Stimulated activated CD8-positive, alpha-beta memory T cell treated with anti-CD3 and anti-CD28 coated beads, Interleukin-15, amount 100 ng/mL, for 1 hour (primary cell): Measurements from ENCODE around the gene LRRN4CL.
"Not testable (repeated sequence)": the region's sequence is repeated elsewhere in the genome, so short reads cannot be mapped to it uniquely, and the experiment has no call there.

Source experiments
- DNase-seq: peaks from one replicate; pipeline ENCODE4 v3.0.0-alpha.2; 2020; ENCODE audit warnings: low read depth

Gene LRRN4CL

DNA sequence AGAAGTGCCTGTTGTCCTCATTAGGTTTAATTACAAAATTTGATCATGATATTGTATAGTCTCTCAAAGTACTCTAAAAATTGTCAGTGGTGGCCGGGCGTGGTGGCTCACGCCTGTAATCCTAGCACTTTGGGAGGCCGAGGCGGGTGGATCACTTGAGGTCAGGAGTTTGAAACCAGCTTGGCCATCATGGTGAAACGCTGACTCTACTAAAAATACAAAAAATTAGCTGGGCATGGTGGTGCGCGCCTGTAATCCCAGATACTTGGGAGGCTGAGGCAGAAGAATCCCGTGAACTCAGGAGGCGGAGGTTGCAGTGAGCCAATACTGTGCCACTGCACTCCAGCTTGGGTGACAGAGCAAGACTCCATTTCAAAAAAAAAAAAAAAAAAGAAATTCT lies 13.9 kb downstream of the LRRN4CL start:
- not testable (repeated sequence) for DNase-seq

DNA sequence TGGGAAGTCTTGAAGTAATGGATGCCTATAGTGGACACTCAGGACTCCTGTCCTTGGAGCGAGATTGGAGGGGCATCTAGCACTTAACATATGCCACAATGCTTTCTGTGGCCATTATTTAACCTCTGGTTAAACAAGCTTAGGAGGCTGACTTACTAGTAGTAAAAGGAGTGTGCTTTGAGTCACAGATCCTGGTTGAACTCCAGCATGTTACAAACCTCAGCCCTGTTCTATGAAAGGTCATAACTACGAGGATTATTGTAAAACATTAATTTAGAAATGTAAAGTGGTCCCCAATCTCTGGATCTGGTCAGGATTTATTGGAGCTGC lies 16.2 kb downstream of the LRRN4CL start:
- DNase-seq = no peak

DNA sequence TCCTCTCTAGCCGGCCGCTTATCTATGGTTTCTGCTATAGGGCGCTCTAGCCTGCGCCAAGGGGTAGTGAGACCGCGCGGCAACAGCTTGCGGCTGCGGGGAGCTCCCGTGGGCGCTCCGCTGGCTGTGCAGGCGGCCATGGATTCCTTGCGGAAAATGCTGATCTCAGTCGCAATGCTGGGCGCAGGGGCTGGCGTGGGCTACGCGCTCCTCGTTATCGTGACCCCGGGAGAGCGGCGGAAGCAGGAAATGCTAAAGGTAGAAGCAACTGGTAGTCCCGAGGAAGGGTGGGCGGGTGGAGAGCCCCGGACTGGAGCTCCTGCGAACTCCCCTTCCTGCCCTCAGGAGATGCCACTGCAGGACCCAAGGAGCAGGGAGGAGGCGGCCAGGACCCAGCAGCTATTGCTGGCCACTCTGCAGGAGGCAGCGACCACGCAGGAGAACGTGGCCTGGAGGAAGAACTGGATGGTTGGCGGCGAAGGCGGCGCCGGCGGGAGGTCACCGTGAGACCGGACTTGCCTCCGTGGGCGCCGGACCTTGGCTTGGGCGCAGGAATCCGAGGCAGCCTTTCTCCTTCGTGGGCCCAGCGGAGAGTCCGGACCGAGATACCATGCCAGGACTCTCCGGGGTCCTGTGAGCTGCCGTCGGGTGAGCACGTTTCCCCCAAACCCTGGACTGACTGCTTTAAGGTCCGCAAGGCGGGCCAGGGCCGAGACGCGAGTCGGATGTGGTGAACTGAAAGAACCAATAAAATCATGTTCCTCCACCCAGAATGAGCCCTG lies 17.5 kb downstream of the LRRN4CL start, which contains the start of the genes LBHD1 and UQCC3:
TSS of gene LBHD1 (minus strand) at position 660 of the 782 bp plus-strand sequence. CDS start 2,236 bp downstream, outside the sequence.
TSS of gene UQCC3 (plus strand) at position 66 of the 782 bp plus-strand sequence. CDS start at position 139, 73 bp downstream.
- DNase-seq = peak; percentile 46

DNA sequence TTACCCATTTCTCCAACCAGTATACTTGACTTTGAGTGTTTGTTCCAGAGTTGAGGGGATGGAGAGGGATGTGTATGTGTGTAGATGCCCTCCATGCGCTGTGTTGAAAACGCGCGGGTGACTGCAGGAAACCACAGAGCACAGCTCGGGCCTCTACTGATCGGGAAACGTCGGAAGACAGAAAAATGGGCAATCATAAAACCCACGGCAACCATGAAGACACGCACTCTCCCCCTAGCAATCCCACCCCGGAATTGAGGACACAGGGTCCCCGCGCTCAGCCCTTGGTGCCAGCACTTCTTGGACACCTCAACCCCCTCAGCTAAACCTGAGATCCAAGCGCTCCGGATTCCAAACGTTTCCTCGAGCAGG lies 18.1 kb downstream of the LRRN4CL start:
- DNase-seq = no peak

DNA sequence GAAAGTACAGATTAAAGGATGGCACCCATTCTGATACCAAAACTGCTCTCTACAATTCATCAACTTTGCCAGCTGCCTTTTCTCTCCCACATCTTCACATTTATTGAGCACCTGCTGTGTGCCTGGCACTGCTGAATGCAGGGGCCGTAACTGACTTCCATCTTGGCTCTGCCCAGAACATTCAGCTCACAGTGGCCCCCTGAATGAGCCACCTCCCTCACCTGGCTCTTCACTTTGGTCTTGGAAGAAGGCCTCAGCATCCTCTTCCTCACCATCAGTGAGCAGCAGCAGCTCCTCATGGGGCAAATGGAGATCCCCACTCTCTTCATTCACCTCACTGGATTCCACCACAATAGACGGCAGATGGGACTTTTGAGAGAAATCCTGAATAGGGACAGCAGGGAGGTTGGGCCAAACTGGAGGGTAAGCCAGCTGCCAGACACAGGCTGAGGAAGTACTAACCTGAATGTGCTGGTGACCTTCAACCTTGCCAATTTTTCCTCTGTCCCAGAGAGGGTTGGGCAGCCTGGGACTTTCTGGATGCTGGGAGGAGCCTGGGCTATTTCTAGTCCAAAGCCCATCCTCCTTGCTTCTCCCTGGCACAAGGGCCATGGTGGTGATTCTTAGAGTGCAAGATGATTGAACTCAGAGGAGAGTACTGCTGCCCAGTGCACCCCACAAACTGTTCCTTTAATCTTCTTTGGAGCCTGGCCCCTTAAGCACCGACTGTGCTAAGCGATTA lies 19.7 kb downstream of the LRRN4CL start:
- DNase-seq = no peak

DNA sequence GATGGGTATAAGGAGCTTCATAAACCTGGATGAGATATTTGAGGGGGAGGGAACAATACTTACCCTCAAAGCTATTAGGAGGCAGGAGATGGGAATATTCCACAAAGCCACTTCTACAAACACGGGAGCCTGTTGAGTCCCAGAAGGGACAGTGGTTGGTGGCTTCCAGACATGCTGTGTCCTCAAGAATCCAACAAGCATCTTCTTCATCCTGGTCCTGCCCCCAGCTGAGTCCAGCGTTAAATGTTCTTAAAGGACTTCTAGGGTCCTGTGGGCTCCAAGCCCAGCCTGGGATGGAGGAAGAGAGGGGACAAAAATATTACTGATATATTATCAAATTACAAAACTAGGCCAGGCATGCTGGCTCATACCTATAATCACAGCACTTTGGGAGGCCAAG lies 21.9 kb downstream of the LRRN4CL start:
- no peak for DNase-seq

DNA sequence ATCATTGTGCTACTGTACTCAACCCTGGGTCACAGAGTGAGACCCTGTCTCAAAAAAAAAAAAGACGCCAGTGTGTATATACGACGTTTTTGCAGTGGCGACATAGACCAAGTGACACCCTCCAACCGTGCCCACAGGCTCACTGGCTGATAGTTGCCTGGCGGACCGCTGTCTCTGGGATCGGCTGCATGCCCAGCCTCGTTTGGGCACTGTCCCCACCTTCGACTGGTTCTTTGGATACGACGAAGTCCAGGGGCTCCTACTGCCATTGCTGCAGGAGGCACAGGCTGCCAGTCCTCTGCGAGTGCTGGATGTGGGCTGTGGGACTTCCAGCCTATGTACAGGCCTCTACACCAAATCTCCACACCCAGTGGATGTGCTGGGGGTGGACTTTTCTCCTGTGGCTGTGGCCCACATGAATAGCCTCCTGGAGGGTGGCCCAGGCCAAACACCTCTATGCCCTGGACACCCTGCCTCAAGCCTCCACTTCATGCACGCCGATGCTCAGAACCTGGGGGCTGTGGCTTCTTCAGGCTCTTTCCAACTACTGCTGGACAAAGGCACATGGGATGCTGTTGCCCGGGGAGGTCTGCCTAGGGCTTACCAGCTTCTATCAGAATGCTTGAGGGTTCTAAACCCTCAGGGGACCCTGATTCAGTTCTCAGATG lies 22.9 kb downstream of the LRRN4CL start:
- DNase-seq = no peak

DNA sequence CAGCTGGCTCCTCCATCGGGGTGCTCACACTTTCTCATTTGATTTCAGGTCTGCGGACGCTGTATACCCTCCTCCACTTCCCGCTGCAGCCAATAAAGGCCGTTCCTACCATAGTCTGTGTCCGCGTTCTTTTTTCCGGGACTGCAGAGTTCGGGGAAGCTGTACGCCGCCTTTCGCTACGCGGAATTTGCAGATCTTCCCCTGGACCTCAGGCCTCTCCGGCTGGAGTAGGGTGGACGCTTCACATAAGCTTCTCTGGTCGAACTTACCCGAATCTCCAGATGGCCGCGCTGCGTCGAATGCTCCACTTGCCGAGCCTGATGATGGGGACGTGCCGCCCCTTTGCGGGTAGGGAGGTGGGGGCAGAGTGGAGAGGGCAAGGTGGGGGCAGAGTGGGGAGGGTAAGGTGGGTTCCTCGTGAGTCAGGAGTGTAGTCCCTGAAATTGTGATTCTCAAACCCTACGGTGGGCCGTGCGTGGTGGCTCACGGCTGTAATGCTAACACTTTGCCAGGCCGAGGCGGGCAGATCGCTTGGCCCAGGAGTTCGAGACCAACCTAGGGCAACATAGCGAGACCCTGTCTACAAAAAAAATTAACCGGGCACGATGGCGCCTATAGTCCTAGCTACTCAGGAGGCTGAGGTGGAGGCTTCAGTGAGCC lies 23.6 kb downstream of the LRRN4CL start:
- DNase-seq = peak; percentile 40

DNA sequence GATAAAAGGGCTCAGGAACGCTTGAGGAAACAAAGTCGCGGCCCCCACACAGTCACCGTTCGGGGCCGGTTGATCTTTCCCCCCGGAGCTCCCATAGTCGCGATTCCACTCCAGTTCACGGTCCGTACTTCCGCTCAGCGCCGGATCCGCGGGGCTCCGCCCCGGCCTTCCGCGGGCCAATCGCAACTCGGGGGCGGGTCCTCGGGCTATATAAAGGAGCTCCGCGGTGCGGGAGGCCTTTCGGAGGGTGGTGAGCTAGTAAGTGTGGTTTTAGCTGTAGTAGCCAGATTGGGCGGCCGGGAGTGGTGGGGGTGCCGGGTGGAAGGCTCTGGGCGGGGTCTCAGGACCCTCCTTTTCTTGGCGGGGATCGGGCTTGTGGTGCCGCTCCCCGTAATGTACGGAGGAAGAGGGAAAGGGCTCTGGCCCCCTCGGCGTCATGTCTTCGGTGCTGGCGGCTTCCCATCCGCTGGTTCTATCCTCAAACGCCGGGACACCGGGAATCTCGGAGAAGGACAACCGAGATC lies 24.2 kb downstream of the LRRN4CL start, which contains the start of the genes C11orf98 and CSKMT:
TSS of gene C11orf98 (minus strand) at position 136 of the 524 bp plus-strand sequence. CDS start at position 95, 41 bp downstream.
TSS of gene CSKMT (plus strand) at position 238 of the 524 bp plus-strand sequence. CDS start 568 bp downstream, outside the sequence.
- DNase-seq = peak; percentile 95

DNA sequence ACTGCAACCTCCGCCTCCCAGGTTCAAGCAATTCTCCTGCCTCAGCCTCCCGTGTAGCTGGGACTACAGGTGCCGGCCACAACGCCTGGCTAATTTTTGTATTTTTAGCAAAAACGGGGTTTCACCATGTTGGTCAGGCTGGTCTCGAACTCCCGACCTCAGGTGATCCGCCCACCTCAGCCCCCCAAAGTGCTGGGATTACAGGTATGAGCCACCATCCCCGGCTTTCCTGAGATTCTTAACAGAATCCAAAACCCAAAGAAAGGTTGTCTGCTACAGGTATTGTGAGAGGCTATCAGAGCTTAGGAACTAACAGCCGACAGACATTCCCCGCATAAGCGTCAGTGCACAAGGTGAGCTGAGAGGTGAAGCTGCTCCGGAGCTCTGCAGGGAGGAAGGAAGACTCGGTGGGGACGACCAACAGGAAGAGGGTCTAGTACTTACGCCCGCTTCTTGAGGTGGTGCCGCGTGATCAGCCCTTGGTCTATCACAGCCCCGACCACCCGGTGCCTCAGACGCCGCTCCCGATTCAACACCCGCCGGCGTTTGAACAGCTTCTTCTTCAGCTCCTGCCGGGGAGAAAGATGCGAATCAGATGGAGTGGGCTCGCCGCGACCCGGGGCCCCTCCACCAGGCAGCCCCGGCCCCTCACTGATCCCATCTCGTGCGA lies 24.8 kb downstream of the LRRN4CL start:
- DNase-seq = no peak

DNA sequence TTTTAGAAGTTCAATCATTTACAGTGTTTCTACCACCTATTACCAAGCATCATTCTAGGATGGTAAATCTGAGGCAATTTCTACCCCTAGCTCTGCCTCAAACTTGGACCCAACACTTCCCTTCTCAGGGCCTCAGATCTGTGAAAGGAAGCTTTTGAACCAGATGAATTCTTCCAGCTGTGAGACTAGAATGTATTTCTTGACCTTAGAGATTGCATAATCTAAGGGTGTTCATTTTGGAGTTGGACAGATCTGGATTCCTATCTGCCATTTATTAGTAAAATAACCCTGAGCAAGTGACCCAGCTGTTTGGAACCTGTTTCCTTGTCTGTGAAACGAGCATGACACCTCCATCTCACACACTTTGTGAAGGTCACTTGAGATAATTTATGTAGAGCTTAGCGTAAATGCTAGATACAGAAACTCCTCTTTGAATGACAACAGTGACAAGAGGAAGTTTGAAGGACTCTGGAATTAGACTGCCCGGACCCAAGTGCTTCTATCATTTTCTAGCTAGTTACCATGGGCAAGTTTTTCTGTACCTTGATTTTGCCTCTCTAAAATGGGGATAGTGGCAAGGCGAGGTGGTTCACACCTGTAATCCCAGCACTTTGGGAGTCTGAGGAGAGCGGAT lies 32.4 kb downstream of the LRRN4CL start:
- no peak for DNase-seq

DNA sequence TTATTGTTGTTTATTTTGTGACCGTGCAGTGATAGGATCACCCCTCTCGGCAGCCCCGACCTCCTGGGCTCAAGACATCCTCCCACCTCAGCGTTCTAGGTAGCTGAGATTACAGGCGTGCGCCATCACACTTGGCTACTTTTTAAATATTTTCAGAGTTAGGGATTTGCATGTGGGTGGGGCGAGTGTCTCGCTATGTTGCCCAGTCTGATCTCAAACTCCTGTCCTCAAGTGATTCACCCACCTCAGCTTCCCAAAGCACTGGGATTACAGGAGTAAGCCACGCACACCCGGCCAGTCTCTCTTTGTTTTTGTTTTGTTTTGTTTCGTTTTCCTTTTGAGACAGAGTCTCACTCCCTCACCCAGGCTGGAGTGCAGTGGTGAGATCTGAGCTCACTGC lies 35.0 kb downstream of the LRRN4CL start:
- no peak for DNase-seq

DNA sequence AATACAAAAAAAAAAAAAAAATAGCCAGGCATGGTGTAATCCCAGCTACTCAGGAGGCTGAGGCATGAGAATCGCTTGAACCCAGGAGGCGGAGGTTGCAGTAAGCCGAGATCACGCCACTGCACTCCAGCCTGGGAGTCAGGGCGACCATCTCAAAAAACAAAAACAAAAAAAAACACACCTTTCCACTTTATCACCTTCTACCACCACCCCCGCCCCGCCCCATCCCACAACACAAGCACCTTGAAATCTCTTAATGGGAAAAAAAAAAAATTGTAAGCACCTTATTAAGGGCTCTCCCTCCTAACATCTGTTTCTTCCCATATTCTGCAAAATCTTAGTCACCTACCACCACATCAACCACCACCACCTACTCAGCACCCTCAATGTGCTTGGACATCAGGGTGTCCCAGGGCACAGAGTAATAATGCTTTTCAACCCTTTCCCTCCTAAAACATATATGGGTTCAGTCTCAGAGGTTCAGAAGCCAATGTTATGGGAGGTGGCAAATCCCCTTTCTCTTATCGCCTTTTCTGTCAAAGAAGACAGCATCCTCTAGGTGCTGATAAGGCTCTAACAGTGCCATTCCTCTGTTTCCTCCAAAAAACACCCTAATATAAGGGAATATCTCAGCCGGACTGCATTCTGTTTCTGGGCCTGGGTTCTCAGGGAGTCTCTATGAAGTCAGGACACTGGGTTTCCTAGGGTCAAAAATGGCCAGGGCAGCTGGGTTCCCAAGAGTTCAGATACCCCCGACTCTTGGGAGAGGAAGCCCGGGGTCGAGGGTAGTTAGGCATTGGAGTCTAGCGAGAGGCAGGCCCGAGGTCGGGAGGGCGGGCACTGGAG lies 36.9 kb downstream of the LRRN4CL start:
- DNase-seq = no peak

DNA sequence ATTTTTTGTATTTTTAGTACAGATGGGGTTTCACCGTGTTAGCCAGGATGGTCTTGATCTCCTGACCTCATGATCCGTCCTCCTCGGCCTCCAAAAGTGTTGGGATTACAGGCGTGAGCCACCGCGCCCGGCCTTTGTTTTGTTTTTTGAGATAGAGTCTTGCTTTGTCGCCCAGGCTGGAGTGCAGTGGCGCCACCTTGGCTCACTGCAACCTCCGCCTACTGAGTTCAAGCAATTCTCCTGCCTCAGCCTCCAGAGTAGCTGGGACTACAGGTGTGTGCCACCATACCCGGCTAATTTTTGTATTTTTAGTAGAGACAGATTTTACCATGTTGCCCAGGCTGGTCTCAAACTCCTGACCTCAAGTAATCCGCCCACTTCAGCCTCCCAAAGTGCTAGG lies 39.0 kb downstream of the LRRN4CL start:
- not testable (repeated sequence) for DNase-seq

DNA sequence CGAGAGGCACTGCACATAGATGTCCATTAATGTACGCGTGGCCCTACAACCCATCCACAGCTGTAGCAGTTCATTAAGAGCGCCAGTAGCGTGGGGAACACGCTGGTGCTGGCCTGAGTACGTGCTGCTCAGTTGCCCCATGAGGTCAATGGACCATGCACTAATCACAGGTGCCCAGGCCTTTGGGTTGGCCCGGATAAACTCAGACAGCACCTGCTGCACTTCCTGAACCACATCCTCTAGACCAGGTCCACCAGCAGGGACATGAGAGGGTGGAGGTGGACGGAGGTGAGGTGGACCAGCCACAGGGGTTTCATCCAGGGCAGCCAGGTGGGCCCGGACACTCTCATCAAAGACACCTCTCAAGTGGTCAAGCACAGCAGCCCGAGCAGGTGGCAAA lies 39.8 kb downstream of the LRRN4CL start:
- no peak for DNase-seq

DNA sequence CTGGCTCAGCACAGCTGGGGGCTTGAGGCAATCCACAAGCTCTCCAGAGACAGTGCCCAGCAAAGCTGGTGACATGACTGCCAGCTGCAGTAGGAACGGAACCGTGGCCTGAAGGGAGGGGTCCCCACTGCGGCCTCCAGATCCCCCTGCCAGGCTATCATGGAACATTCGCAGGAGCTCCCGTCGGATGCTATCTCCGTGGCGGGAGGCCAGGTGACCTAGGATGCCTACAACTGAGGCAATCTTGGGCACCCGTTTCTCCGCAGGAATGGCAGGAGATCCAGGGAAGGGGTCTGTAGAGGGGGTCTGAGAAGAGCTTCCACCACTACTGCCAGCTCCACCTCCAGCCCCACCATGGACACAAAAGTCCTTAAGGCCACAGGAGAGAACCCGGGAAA lies 40.4 kb downstream of the LRRN4CL start:
- DNase-seq = no peak

DNA sequence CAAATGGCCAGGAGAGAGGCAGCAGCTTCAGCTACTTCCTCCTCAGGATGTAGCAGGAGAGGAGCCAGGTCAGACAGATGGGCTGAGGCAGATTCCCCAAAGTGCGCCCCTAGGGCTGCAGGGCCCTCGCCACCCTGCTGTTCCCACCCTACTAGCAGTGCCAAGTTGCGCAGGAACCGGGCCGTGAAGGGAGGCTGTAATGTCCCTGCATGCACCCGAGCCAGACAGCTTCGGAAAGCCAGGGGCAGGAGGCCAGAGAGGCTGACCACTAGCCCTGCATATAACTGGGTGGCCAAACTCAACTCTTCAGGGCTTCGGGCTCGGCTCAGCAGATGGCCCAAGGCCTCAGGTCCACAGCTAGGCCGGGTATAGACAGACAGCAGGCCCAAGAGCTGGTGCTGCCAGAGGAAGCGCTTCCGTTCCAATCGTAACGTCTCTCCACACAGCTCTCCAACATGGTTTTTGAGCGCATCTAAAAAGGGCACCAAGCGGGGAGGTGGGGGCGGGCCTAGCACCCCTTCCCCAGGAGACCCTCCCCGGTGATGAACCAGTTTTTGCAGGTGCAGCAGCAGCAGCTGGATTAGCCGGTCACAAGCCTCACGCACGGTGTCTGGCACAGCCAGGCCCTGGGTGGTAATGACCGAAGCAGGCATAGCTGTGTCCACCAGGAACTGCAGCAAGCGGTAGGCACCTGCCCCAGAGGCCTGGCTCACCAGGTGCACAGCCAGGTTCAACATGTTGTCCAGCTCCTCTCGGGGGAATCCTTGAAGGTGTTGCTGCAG lies 41.0 kb downstream of the LRRN4CL start:
- DNase-seq = no peak

DNA sequence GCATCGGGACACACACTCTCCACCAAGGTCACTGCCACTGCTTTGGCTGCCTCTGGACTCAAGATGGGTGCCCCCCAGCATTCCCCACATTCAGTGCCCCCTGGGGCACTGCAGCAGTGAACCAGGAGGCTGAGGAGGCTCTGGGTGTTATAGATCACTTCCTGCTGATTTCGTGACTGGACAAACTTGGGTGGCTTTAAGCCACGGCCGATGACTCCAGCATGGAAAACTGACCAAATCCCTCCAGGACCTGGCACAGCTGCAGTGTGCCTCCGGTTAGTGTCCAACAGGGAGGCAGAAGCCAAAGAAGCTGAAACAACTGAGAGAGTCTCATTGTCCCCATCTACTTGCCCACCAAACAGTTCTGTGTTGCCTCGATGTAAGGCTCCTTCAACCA lies 41.7 kb downstream of the LRRN4CL start:
- no peak for DNase-seq
